Stimulated activated CD8-positive, alpha-beta memory T cell treated with anti-CD3 and anti-CD28 coated beads, Interleukin-15, amount 100 ng/mL, for 48 hours (primary cell): ENCODE results near the gene EZH1.
A peak's percentile ranks its signal among the peaks of the same experiment; 100 is the strongest.

Experiments used
- DNase-seq, 2 donors: peaks; one replicate each; pipeline ENCODE4 v3.0.0-alpha.2; 2020; ENCODE audit warnings: low read depth in 2 of 2

The EZH1 gene

DNA sequence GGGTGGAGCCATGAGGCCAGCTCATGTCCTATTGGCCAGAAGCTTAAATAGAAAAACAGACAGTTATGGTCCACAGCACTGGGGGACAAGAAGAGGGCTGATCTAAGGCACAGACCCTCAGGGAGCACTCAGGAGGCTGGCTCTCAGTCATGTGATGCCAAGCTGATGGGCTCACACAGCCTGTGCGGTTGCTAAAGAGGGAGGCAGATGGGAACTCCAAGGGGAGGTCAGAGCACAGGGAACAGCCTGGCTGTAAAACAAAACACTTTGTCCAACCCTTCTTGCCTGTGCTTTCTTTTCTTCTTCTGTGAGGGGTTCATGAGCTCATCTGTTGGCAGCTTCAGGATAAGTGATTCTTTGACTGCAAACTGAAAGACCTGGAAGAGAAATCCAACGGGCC is 35.3 kb downstream of the EZH1 start:
- DNase-seq: no peak

DNA sequence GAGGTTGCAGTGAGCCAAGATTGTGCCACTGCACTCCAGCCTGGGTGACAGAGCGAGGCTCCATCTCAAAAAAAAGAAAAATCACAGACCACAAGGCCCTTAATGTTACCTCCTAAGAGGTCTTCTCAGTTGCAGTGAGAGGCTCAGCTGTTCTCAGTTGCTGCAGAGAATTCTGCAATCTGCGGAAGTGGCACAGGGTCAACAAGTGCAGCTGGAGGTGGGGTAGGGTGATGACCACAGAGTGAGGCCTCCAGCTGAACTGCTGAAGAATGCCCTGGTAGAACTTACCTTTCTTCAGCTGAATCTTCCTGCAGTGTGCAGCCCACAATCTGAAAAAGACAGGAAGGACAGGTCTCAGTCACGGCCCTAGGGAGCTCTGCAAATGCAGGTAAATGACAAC is 36.3 kb downstream of the EZH1 start:
- no peak for DNase-seq

DNA sequence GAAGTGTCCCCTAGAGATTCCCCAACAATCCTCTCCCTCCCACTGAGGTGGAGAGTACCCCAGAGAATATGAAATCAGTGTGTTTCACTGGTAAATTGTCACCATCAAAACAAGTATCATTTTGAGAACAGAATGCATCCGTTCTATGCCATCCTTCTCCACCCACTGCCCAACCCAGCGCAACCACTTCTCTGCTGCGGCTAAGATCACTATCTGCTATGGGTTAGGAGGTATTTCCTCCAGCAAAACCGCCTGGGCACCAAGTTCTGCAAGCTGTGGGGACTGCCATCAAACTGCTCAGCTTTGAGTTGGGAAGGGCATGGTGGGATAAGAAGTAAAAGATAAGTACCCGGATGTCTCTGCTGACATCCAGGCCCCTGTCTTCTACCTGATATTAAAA is 38.1 kb downstream of the EZH1 start:
- DNase-seq: peak in 1 of 2 donors; percentile 63

DNA sequence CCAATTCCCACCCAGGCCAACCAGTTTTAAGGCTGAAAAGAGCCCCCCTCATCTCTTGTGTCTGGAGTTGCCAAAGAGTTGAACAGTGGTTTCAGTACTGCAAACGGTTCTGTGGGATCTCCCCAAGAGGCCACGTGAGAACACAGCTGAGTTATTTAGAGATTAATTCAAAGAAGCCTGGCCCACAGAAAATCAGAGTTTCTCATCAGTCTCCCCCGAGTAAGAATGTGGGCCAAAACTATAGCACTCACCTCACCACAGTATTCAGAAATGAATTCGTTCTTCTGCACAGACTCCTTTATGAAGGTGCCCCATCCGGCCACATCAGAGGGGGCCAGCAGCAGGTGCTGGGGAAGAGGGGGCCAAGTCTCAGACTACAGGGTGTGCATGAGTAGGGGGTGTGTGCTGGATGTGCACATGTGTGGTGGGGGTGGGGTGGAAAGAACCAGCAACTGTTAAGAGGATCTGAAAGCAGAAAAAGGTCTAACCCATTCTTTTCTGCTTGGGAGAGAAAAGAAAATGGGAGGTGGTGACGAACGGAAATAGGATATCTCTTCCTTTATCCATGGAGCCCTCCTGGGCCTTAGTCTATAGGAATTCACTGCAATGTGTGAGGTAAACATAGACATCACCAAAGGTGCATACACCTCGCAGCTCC is 39.9 kb downstream of the EZH1 start:
- peak; percentile 36 to 56 for DNase-seq

DNA sequence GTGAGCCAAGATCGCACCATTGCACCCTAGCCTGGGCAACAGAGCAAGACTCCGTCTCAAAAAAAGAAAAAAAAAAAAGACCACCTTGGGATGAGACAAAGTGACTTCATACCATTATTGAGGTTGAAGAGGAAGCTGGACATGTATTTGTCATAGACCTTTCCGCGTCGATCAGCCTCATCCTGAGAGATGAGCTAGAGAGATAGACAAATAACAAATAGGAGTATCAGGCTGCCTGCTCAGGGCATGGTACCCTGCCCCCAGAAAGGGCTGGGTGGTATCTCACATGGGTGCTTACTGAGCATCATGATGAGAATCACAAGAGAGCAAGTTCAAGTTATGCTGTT is 40.4 kb downstream of the EZH1 start:
- no peak for DNase-seq

DNA sequence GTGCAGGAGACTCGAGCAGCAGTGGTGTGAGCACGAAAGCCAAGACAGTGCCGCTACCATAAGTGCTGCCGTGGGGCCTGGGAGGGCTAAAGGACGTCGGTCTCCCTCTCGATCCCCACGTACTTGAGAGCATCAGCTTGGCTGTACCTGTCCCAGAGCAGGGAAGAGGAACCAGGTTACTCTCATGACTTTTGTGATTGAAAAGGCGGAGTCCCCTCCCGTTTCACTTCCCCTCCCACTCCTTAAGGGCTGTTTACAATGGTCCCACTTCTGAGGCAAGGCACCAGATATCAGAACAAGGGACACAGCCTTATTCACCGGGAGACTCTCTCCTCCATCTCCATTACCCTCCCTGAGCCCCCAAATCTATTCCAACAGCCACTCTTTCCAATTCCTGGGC is 42.4 kb downstream of the EZH1 start:
- DNase-seq: no peak

DNA sequence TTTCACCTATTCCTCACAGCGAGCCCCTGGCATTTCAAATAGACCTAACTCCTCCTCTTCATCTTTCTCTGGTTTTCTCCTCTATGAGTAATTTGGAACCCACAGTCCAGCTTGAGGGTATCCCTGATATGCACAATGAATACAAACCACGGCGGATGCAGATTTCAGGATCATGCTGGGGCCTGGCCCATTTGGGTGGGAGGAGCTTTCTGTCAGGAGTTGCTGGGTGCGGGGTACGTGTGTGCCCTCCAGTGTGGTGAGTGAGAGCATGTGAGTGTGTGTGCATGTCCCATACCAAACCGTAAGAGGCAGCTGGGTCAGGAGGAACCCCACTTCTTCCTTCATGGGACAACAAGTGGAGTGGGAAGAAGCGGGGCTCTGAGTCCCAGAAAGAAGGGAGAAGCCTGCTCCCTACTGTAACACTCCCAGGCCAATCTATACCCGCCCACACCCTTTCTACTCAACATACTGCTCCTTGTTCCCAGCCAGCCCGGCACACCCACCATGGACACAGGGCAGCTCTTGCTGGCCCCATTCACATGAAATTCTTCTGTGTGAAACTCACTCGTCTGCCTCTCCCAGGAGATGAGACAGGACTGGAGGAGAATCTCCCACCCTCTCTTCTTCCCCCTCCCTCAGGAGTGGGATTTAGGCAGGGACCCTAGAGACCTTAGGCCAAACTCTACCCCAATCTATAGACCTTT is 44.1 kb downstream of the EZH1 start:
- DNase-seq: no peak

DNA sequence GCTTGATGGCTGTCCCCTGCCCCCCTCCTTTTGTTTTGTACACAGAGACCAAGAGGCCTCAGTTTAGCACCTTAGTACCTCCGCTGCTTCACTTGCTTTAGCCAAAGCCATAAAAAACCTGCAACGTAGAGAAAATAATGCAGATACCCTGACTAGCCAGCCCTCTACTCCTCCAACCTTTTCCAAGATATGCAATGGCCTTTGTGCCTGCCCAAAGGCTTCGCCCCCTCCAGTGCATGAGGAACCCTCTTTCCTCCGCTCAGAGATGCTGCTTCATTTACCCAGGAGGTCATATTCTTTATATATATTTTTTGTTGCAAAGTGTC is 45.5 kb downstream of the EZH1 start:
- DNase-seq: no peak

DNA sequence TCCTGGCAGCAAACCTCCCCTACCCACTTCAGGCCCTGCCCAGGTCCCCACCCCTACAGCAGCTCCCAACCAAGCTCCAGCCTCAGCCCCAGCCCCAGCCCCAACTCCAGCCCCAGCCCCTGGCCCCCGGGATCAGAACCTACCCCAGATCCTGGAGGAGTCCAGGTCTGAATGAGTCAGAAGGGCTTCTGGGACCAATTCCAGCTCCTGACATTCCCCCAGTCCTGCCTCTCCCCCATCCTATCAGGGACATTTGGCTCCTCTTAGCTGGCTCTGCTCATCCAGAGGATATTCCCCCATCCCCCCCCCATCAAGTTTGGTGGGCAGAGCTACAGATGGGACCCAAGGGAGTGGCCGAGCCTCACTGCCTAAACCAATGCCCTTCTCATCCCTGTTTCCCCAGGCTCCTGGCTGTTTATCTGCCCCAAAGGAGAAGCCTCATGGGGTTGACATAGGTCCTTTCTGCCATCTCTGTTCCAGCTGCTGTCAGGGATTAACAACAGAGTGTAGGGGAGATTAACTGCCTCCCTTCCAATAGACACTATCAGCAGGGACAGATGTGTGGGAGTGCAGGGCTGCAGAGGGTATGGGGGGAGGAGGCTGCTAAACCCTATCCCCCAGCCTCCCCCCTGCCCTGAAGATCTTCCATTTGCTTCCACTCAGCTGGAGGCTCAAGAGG is 46.0 kb downstream of the EZH1 start:
- no peak for DNase-seq

DNA sequence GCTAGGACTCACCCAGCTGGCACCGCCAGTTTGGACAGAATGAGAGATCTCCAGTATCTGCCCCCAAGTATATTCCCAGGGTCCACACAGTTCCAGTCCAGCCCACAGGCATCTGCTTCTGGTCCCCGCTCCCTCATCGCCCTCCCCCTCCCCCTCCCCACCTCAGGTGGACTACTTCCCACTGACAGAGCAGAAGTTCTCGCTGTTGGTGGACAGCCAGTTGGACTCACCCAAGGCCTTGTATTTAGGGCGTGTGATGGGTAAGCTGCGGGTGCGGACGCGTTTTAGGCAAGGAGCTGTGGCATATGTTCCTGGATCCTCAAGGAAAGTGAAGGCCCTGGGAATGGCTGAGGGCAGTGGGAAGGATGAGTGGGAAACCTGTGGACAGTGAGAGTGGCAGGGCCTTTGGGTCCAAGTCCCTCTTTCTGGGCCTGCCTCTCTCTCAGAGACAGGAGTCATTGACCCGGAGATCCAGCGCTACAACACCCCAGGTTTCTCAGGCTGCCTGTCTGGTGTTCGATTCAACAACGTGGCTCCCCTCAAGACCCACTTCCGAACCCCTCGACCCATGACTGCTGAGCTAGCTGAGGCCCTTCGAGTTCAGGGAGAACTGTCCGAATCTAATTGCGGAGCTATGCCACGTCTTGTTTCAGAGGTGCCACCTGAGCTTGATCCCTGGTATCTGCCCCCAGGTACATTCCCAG is 47.6 kb downstream of the EZH1 start:
- DNase-seq: no peak

DNA sequence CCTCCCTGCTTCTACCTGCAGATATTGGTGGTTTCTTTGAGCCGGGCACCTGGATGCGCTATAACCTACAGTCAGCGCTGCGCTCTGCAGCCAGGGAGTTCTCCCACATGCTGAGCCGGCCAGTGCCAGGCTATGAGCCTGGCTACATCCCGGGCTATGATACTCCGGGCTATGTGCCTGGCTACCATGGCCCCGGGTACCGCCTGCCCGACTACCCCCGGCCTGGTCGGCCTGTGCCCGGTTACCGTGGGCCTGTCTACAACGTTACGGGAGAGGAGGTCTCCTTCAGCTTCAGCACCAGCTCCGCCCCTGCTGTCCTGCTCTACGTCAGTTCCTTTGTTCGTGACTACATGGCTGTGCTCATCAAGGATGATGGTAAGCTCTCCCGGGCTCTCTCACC is 49.3 kb downstream of the EZH1 start:
- no peak for DNase-seq

DNA sequence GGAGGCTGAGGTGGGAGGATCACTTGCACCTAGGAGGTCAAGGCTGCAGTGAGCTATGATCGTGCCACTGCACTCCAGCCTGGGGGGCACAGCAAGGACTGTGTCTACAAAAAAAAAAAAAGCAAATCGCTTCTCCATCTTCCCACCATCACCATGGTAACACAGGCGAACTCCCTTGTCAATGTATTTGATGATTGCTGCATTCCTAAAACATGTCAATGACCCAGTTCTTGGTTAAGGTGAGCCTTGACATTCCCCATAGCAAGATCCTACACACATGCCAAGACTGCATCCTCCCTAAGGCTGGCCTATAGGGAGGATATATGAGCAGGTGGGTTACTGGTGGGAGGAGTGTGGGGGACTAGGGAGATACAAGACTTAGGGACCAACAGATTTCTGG is 50.3 kb downstream of the EZH1 start:
- no peak for DNase-seq

DNA sequence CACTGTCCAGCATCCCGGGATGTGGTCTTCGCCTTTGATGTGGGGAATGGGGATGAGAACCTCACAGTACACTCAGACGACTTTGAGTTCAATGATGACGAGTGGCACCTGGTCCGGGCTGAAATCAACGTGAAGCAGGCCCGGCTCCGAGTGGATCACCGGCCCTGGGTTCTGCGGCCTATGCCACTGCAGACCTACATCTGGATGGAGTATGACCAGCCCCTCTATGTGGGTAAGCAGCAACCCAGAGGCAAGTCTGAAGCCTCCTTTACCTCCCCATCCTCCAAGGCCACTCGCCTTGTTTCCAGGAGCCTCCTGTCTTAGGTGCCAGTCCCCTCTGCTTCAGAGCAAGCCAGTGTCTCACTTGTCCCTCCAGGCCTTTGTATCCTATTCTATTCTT is 52.4 kb downstream of the EZH1 start:
- no peak for DNase-seq

DNA sequence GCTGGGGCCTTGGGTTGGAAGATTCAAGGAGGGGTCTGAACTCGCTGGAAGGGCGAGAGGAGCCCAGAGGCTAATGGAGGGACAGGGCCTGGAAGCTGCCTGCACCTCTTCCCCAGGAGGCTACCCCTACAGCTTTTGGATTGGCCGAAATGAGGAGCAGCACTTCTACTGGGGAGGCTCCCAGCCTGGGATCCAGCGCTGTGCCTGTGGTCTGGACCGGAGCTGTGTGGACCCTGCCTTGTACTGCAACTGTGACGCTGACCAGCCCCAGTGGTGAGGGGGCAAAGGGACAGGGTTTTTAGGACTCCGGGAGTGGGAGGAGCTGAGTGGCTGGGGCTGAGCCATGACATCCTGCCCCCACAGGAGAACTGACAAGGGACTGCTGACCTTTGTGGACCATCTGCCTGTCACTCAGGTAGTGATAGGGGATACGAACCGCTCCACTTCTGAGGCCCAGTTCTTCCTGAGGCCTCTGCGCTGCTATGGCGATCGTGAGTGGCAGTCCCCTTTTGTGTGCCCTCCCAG is 53.8 kb downstream of the EZH1 start:
- no peak for DNase-seq

DNA sequence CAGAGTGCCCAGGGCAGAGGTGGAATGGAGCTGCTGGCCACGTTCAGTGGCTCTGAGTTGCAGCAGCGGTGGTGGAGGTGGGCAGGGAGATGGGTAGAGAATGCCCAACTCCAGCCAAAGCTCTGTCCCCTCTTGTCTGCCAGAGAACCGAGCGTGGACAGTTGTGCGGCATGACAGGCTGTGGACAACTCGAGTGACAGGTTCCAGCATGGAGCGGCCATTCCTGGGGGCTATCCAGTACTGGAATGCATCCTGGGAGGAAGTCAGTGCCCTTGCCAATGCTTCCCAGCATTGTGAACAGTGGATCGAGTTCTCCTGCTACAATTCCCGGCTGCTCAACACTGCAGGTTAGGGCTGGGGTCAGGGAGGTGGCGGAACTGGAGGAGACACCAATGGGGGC is 54.2 kb downstream of the EZH1 start:
- DNase-seq: no peak

DNA sequence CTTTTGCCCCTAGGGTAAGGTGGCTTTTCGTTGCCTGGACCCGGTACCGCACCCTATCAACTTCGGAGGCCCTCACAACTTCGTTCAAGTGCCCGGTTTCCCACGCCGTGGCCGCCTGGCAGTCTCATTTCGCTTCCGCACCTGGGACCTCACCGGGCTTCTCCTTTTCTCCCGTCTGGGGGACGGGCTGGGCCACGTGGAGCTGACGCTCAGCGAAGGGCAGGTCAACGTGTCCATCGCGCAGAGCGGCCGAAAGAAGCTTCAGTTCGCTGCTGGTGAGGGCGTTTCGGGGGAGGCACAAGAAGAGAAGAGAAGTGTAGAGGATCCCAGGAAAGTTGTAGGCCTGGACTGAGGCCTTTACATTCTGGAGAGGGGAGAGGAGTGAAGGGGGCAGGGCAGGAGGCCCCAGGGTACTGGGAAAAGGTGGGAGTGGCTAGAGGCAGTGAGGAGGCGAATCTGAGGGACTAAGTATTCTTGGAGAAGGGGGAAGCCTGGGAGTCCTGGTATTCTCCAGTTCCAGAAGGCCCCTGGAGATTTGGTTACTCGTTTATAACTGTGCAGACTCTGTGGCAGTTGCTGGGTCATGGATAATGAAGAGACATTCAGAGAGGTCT is 57.0 kb downstream of the EZH1 start:
- DNase-seq: no peak

DNA sequence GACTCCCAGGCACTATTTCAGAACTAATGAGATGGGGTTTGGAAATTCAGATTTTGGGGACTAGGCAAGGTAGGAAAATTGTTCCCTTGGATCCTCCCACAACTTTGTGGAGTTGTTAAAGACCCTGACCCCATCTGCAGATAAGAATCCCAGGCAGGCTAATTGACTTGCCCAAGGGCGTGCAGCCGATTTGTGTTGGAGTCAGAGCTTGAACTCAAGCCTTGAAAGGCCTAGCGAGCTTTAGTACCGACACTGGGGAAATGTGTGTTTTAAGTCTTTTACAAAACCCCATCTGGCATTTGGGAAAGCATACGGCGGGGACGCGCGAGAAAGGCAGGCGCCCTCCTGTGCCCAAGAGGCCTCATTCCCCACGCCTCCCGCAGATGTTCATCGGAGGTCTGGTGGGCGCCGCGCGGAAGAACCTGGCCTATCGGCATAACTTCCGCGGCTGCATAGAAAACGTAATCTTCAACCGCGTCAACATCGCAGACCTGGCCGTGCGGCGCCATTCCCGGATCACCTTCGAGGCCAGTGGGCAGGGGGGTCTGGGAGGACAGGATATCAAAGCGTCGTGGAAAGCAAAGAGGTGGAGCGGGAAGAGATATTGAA is 58.2 kb downstream of the EZH1 start:
- DNase-seq: no peak

DNA sequence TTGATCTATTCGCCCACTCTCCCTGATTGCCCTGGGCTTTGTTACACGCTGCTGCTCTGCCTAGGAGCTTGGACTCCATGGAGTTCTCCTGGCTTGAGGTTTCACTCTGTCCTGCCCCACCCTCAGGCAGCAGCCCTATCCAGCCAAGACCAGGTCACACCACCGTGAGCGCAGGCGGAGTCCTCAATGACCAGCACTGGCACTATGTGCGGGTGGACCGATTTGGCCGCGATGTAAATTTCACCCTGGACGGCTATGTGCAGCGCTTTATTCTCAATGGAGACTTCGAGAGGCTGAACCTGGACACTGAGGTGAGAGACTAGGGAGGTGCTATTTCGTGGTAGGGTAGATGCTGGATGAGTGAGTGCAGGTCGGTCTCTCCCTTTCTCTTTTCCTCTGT is 59.0 kb downstream of the EZH1 start:
- no peak for DNase-seq

DNA sequence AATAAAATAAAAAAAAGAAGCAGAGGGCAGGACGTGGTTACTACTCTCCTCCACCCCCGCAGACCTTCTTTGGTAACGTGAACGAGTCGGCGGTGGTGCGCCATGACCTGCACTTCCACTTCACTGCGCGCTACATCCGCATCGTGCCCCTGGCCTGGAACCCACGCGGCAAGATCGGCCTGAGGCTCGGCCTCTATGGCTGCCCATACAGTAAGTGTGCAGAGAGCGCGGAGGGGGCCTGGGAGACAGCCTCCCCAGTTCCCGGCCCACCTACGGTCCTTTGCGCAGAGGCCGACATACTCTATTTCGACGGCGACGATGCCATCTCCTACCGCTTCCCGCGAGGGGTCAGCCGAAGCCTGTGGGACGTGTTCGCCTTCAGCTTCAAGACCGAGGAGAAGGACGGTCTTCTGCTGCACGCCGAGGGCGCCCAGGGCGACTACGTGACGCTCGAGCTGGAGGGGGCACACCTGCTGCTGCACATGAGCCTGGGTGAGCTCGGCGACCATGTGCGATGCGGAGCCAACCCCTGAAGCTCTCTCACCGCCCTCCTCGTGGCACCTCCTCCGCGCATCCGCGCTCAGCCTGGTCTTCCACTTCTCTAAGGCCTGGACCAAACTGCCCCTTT is 59.8 kb downstream of the EZH1 start:
- DNase-seq: no peak

DNA sequence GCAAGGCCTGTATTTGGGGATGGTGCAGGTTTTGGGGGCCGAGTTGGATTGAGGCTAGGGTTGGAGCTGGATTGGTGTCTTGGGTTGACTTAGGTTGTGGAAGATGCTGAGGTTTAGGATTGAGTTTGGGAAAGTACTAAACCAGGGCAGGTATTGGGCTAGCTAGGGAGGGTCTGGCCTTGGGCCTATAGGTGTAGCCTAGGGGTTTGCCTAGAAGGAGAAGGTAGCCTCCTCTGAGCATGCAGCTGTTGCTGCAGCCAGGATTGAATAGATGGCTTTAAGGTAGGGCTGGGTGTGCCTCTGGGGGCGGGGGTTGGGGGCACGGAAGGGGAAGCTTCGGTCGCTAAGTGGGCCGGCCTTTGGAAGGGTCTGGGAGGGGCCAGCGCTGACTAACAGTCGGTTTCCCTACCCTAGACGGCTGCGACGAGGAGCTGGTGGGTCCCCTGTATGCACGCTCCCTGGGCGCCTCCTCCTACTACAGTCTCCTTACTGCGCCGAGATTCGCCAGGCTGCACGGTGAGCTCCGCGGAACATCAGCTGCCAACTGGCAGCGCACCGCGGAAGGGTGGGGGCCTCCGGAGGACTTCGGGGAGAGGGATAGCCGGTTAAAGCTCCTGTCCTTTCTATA is 61.3 kb downstream of the EZH1 start:
- no peak for DNase-seq
